Tibial nerve (tissue), 3 donors: Measurements from ENCODE around the gene MRTFA.

Source experiments
- CTCF ChIP-seq, 5 experiments: fragments of 200-600 bp in 3 of 5; fragments of 450-650 bp in 2 of 5; sonication (generic) in 3 of 5; IDR thresholded peaks; one replicate each; pipeline ENCODE4 v1.5.1; 2016 to 2019; ENCODE audit warnings: antibody characterized with exemption in 5 of 5, mild to moderate bottlenecking in 3 of 5, moderate library complexity in 2 of 5
- POLR2A ChIP-seq, 2 donors: fragments of 450-650 bp; IDR thresholded peaks; one replicate each; pipeline ENCODE4 v1.6.1; 2017; ENCODE audit warnings: antibody characterized with exemption in 2 of 2, mild to moderate bottlenecking in 2 of 2, moderate library complexity in 2 of 2

- TF ChIP-seq CTCF (IDR thresholded peaks at IDR 0.05) (no peak), POLR2A (IDR thresholded peaks at IDR 0.05) (no peak)
Observed at GRCh38 chr22:40502919-40503318, 133.6 kb downstream of the MRTFA start.
